Fibroblast of pulmonary artery (primary cell): Measurements from ENCODE around the gene CELF6.
A peak's percentile ranks its signal among the peaks of the same experiment; 100 is the strongest.

ENCODE experiments used
- DNase-seq: peaks from one replicate; pipeline ENCODE4 v3.0.0-alpha.2; 2010; ENCODE audit warnings: low read depth
- H3K4me3 ChIP-seq: replicated peaks from 2 replicates; pipeline ENCODE4 v1.5.1; 2011; ENCODE audit warnings: low read depth, mild to moderate bottlenecking, control low read depth, low read length, moderate library complexity
- CTCF ChIP-seq: IDR thresholded peaks from 2 replicates; pipeline ENCODE4 v1.5.1; 2011; ENCODE audit warnings: mild to moderate bottlenecking, control low read depth, low read length, inconsistent platforms; ENCODE audit errors: missing control alignments

Gene CELF6

GRCh38 chr15:72307026-72307425 is 12.9 kb downstream of the CELF6 start:
- no peak for TF ChIP-seq CTCF
- H3K4me3 ChIP-seq = no peak overlapping the region

GRCh38 chr15:72306211-72306785 is 13.7 kb downstream of the CELF6 start:
- TF ChIP-seq CTCF = no peak
- peak; percentile 77 for DNase-seq
- H3K4me3 ChIP-seq = no peak overlapping the region

More at GRCh38 chr15:72307026-72307425, 12.9 kb downstream of the CELF6 start:
- DNase-seq = no peak

DNA sequence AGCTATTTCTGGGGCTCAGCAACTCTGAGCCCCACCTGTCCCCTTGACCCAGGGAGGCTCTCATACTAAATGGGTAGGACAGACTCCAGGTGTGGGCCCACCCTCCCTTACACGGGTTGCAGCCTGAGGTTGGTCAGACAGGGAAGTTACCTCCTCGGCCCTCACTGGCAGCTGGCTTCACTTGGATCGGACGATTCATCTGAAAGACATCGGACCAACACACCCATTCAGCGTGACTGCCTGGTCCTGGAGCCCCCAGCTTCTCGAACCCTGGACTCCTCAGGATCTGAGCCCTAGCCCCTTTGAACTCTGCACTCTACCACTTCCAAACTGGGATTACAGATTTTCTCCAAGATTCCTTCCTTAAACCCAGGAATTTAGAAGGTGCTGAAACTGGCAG is 15.4 kb downstream of the CELF6 start:
- TF ChIP-seq CTCF = no peak
- no peak for DNase-seq
- H3K4me3 ChIP-seq = no peak overlapping the region

GRCh38 chr15:72302955-72303354 is 17.0 kb downstream of the CELF6 start:
- H3K4me3 ChIP-seq = no peak overlapping the region
- DNase-seq = no peak
- no peak for TF ChIP-seq CTCF

DNA sequence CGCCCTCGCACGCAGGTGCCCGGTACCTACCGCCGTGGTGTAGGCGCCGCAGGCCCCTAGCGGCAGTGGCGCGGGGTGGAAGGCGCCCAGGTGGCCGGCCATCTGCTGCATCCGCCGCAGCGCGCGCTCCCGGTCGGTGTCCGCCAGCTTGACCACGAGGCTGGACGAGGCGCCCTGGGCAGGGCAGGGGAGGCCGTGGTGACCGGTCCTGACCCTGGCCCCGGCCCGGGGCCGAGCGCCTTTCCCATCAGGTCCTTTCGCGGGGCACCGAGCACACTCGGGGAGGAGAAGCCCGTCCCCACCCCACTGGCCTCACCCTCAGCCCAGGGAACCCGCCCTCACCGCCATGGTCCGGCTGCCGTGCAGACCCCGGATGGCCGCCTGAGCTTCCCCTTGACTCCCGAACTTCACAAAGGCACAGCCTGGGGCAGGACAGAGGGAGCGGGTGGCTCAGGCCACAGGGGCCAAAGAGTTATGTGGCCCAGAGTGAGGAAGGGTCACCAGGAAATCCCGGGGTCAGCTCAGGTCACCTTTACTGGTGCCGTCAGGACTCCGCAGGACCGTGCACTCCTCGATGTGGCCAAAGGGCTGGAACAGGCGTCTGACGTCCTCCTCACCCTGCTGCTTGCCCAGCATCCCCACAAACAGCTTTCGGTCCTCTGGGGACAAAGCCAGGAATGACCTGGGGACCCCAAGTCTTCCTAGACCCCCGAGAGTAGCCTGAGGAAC is 30.2 kb downstream of the CELF6 start:
- TF ChIP-seq CTCF = no peak
- H3K4me3 ChIP-seq = no peak overlapping the region
- DNase-seq = no peak

DNA sequence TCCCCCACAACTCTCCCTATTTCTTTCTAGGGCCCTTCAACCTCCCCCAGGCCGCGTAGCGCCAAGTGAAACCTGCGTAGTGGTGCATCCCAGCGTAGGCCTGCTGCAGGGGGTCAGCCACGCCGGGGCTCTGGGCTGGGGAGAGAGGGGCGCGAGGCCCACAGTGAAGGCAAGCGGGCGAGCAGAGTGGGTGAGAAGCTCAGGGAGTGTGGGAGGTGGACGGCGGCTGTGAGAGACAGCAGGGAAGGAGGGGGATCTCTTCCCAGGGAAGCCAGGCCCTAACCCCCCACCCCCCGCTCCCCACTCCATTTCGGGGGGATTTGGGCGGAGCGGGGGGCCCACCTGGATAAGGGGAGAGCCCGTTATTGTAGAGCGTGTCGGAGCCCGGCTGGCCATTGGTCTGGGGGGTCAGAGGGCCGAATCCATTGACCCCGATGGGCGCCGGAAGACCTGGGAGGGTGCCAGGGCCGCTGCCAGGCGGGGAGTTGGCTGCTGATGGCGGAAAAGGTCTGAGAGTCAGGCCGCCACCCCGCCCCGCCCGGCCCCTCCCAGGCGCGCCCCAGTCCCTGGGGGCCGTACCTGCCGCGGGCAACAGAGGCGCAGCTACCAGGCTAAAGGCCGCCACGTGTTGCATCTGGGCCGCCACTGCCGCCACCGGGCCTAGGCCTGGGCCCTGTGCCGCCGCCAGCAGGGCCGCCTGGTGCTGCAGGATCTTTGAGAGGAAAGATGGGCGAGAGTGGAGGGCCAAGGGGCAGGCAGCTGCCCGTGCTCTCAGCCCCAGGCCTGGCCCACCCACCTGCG is 31.0 kb downstream of the CELF6 start:
- no peak for TF ChIP-seq CTCF
- no peak for DNase-seq

More for the DNA sequence above, 31.0 kb downstream of the CELF6 start:
- H3K4me3 ChIP-seq = no peak overlapping the region
